T follicular helper cell (primary cell): ENCODE measurements around the gene SPPL3.
"Not testable (repeated sequence)": the region's sequence is repeated elsewhere in the genome, so short reads cannot be mapped to it uniquely, and the experiment has no call there.

ENCODE experiments used
- DNase-seq: peaks from one replicate; pipeline ENCODE4 v3.0.0-alpha.2; 2020; ENCODE audit warnings: low read depth

SPPL3 gene

GRCh38 chr12:120844297-120844696 is 59.9 kb downstream of the SPPL3 start:
- no peak for DNase-seq

- no peak for DNase-seq
Measured at GRCh38 chr12:120843472-120843871, 60.7 kb downstream of the SPPL3 start.

GRCh38 chr12:120842595-120842994 is 61.6 kb downstream of the SPPL3 start:
- no peak for DNase-seq

GRCh38 chr12:120841525-120841924 is 62.6 kb downstream of the SPPL3 start:
- DNase-seq: no peak

GRCh38 chr12:120839503-120839902 is 64.7 kb downstream of the SPPL3 start:
- no peak for DNase-seq

- DNase-seq: not testable (repeated sequence)
Measured at GRCh38 chr12:120838629-120839383, 65.4 kb downstream of the SPPL3 start.

GRCh38 chr12:120836114-120836684 is 68.0 kb downstream of the SPPL3 start:
- DNase-seq: no peak

GRCh38 chr12:120835657-120836056 is 68.5 kb downstream of the SPPL3 start:
- DNase-seq: no peak

GRCh38 chr12:120835304-120835612 is 68.9 kb downstream of the SPPL3 start:
- no peak for DNase-seq

GRCh38 chr12:120834489-120835303 is 69.5 kb downstream of the SPPL3 start:
- DNase-seq: no peak

GRCh38 chr12:120833849-120834248 is 70.3 kb downstream of the SPPL3 start:
- no peak for DNase-seq

GRCh38 chr12:120832737-120833136 is 71.4 kb downstream of the SPPL3 start:
- no peak for DNase-seq

- DNase-seq: no peak
Measured at GRCh38 chr12:120831648-120832267, 72.4 kb downstream of the SPPL3 start.

GRCh38 chr12:120830966-120831365 is 73.2 kb downstream of the SPPL3 start:
- DNase-seq: no peak

GRCh38 chr12:120830052-120830940 is 73.9 kb downstream of the SPPL3 start:
- no peak for DNase-seq

- no peak for DNase-seq
Measured at GRCh38 chr12:120826335-120826734, 77.8 kb downstream of the SPPL3 start.

GRCh38 chr12:120825337-120825736 is 78.8 kb downstream of the SPPL3 start:
- no peak for DNase-seq

- no peak for DNase-seq
Measured at GRCh38 chr12:120822832-120823503, 81.2 kb downstream of the SPPL3 start.

GRCh38 chr12:120821878-120822277 is 82.3 kb downstream of the SPPL3 start:
- DNase-seq: no peak

- DNase-seq: peak; percentile 3
Measured at GRCh38 chr12:120820884-120821510, 83.2 kb downstream of the SPPL3 start.

GRCh38 chr12:120818416-120818815 is 85.7 kb downstream of the SPPL3 start:
- DNase-seq: no peak
